SIG-M5 (cell line): ENCODE data around the gene NEMP2.
"Not testable (repeated sequence)": the region's sequence is repeated elsewhere in the genome, so short reads cannot be mapped to it uniquely, and the experiment has no call there.

Experiments used
- DNase-seq: peaks from one replicate; lab custom pipeline; 2025; lab: John Stamatoyannopoulos, UW

Gene NEMP2

DNA sequence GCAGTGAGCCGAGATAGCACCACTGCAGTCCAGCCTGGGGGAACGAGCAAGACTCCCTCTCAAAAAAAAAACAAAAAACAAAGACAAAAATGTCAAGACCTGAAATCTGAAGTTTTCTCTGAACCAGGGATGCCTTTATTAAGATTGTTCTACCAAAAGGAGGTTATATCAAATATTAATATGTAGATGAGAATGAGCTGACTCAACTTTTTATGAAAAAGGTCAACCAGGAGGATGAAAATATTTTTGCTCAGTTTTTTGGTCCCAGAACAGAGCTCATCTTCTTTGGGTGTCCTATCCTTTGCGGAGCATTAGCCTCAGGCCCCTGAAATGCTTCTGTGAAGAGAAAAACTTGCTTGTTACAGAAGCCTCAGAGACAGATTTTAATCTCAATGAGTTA lies 44.0 kb downstream of the NEMP2 start:
- DNase-seq = no peak

DNA sequence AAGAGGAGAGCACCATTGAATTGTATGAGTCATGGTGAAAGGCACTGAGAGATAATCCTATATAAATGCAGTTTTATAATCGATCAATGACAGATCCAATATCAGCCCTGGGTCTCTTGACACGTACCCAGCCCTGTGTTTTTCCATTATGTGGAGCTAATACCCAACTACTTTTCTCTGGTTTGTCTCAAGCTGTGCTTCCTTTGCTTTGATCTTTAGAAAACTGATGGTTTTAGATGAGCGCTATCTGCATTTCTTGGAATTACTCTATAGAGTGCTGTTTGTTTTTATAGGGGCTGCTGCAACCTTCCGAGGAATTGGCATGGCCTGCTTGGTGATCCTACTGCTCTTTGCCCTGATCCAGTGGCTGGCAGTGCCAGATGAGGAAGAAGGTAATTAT lies 45.0 kb downstream of the NEMP2 start:
- DNase-seq = no peak

DNA sequence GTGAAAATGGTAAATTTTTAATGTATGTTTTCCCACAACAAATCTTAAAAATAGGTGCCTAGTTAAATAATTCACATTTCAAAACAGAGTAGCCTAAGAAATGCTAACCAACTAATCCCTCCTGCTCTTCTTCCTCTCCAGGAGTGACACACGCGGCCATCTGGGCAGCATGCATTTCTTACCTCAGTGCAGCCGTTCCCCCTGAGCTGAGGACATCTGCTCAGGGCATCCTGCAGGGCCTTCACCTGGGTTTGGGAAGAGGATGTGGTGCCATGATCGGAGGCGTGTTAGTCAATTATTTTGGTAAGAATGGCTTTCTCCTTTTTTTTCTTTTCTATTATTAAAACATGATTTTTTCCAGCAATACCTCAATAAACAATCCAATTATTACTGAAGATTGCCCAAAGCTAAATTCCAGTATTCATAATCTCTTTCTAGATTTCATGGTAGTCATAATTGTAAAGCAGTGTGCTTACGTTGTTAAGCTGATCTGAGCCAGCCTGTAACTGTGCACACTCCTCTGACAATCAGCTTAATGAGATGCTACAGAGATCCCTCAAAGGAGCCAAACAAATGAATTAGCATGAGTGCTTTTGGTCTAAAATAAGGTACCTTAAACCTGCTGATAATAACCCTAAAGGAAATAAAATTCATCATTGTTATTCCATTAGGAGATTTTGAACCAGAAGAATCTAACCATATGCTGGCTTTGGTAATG lies 45.8 kb downstream of the NEMP2 start:
- no peak for DNase-seq

GRCh38 chr2:190486037-190486623 lies 48.4 kb downstream of the NEMP2 start:
- DNase-seq = no peak

- DNase-seq = no peak
Measured at GRCh38 chr2:190482451-190482850, 52.1 kb downstream of the NEMP2 start.

GRCh38 chr2:190481339-190481738 lies 53.2 kb downstream of the NEMP2 start:
- no peak for DNase-seq

DNA sequence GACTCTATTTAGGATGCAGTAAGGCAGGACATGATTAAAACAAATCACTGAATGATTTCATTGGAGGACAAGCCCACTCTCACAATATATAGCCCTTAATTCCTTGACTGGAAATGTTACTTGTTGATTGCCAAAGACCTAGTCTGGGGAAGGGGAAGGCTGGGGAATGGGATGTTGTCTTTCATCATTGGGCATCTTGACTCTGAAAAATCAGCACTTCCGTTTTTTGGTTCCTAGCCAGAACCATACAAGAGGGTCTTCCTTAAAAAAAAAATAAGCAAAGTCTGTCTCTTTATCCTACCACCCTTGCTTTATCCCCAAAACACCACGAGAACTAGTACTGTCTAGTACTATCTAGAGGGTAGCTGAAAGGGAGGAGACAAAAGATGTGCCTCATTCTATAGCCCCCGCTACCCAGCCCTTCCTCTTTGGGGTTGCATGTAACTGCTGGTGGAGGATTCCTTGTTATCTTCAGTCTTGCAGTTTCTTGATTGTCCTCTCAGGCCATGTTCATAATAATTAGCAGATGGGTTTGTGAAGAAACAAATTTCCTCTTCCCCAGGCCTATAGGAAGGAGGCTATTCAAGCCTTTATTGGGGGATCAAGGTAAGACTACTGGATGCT lies 55.8 kb downstream of the NEMP2 start:
- no peak for DNase-seq

DNA sequence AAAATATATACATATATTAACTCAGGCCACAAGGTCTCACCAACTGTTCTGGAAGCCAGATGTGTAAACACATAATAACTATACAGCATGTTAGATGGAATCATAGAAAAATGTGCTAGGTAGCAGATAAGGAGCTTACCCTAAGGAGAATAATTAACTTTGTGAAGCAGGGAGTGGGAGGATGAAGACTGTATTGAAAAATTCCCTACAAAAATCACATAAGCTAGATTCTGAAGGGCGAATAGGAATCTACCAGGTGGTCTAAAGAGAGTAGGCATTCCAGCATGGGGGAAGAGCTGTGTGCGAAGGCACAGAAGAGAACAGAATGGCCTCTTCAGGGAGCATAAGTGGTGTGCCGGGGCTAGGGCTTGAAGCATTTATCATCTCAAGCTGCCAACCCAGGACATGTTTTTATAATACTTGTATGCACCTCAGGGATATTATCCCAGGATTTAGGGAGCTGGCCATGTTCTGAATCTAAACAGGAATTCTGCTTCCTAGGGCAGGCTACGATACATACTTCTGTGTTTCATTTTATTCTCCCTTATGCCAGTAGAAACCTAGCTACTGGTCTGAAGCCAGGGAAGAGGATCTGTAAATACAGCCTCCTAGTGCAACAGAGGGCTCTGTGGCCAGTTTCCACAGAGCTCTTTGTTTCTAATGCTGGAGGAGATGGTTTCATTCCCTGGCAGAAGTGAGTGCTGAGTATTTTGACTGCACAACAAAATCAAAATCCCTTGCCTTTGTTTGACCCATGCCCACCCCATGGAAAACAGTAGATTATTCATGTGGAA lies 56.7 kb downstream of the NEMP2 start:
- no peak for DNase-seq

GRCh38 chr2:190470256-190470826 lies 64.2 kb downstream of the NEMP2 start:
- no peak for DNase-seq

- DNase-seq = no peak
Measured at GRCh38 chr2:190469771-190470170, 64.8 kb downstream of the NEMP2 start.

- DNase-seq = no peak
Measured at GRCh38 chr2:190468814-190469569, 65.5 kb downstream of the NEMP2 start.

DNA sequence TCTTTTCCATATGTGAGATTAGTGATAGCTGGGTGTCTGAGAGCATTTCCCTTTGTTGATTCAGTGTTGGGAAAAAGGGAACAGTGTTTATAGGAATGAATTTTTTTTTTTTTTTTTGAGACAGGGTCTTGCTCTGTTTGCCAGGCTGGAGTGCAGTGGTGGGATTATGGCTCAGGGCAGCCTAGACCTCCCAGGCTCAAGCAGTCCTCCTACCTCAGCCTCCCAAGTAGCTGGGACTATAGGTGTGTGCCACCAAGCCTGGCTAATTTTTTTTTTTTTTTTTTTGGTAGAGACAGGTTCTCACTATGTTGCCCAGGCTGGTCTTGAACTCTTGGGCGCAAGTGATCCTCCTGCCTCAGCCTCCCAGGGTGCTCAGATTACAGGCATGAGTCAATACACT lies 66.2 kb downstream of the NEMP2 start:
- DNase-seq = not testable (repeated sequence)

DNA sequence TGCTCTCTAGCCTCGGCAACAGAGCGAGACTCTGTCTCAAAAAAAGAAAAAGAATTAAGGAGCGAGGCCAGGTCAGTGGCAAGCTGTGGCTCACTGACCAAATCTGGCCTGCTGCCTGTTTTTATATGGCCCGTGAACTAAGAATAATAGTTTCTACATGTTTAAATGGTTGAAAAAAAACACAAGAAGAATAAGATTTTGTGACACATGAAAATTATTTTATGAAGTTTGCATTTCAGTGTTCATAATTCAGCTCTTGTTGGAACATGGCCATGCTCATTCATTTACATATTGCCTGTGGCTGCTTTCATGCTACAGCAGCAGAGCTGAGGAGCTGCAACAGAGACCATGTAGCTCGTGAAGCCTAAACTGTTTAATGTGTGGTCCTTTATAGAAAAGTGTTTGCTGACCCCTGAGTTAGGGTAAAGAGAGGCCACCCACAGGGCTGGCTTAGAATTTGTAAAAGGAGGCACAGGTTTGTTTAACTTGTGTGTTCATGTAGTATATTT lies 66.9 kb downstream of the NEMP2 start:
- DNase-seq = no peak

DNA sequence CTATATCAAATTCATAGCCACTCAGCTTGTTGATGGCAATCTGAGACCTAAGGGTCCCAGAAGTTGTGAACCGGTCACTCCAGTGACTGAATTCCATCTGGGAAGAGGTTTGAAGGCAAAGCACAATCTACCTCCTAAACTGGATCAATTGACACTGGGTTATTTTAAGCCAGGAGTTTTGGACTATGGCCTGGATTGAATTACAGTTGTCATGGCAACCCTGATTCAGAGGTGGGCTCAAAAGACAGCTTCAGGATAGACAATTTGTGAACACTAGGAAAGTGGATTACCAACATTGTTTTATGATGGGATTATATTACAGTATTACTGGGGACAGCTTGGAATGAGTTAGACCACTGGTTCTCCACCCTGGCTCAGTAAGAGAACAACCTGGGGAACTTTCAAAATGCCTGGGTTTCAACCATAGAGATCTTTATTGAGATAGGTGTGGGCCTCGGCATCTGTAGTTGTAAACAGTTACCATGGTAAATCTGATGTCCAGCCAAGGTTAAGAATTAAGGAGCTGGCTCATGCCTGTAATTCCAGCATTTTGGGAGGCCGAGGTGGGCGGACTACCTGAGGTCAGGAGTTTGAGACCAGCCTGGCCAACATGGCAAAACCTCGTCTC lies 67.6 kb downstream of the NEMP2 start:
- DNase-seq = no peak

GRCh38 chr2:190465060-190465459 lies 69.5 kb downstream of the NEMP2 start:
- no peak for DNase-seq

DNA sequence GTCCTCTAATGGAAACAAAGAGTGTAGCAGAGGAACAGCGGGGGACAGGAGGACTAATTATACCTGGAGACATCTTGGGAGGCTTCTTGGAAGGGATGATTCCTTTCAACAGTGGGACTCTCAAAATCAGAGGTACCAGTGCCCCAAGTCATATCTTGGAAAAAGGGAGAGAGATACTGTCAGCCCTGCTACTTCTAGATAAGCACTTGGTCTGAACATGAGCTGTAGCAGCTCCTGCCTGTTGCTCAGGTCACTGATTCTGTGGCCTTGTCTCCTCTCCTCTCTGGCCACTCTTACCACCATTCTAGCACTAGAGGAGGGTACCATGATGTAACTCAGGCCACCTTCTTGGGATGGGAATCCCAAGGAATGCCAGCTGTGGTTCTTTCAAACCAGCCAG lies 71.9 kb downstream of the NEMP2 start:
- DNase-seq = no peak

DNA sequence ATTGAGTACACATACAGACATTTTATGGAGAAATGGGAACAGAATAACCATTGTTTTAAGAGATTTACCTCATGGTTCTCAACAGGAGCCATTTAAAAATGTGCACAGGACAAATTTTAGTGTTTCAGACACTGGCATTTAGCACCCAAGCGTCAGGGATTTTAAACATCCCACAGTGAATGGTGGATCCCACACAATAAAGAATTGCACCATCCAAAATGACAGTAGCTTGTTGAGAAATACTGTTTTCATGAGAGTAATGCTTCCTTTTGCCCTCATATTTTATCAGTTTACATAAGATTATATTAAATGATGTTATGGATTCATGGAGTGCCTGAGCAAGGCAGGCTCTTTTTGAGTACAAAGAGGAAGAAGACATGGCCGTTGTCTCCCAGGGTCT lies 72.3 kb downstream of the NEMP2 start:
- no peak for DNase-seq

DNA sequence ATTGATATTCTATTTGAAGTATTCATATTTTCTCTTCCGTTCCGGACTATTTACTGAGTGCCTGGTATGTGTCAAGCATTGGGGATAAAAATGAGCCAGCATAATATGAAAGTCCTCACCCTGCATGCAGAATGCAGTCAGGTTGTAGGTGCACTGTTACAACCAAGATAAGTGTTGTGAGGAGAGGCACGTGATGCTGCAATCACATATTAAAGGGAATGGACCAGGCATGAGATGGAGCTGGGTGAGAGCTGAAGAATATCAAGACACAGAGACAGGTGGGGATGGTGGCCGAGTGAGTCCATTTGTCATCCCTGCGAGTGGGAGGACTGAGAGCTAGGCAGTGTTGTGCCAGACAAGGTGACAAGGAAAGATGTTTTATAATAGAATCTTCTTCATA lies 74.0 kb downstream of the NEMP2 start:
- no peak for DNase-seq

- no peak for DNase-seq
Measured at GRCh38 chr2:190459881-190460280, 74.6 kb downstream of the NEMP2 start.

GRCh38 chr2:190458352-190459107 lies 76.0 kb downstream of the NEMP2 start:
- no peak for DNase-seq
